Liver (tissue), 3 donors: ENCODE measurements around the gene GJD3.

Experiments used
- GABPA ChIP-seq, 2 donors: IDR thresholded peaks in 1 of 2; conservative IDR thresholded peaks in 1 of 2; 2 replicates each; pipeline ENCODE4 v1.6.1; 2016; ENCODE audit warnings: antibody characterized with exemption in 2 of 2, mild to moderate bottlenecking in 1 of 2, moderate library complexity in 1 of 2
- JUND ChIP-seq, 2 donors: IDR thresholded peaks; 2 replicates each; pipeline ENCODE4 v1.6.1; 2016; ENCODE audit warnings: antibody characterized with exemption in 2 of 2
- RAD21 ChIP-seq, 2 donors: IDR thresholded peaks; 2 replicates each; pipeline ENCODE4 v1.6.1; 2016; ENCODE audit warnings: antibody characterized with exemption in 2 of 2, mild to moderate bottlenecking in 2 of 2
- SP1 ChIP-seq: IDR thresholded peaks from 2 replicates; pipeline ENCODE4 v1.6.1; 2018; ENCODE audit warnings: antibody characterized with exemption, mild to moderate bottlenecking
- TAF1 ChIP-seq: conservative IDR thresholded peaks from 2 replicates; pipeline ENCODE4 v1.6.1; 2016; ENCODE audit warnings: antibody characterized with exemption, mild to moderate bottlenecking
- YY1 ChIP-seq: IDR thresholded peaks from 2 replicates; pipeline ENCODE4 v1.6.1; 2016; ENCODE audit warnings: antibody characterized with exemption, mild to moderate bottlenecking
- TF ChIP-seq, protein P1 (sequence below): fragments of 150-350 bp; IDR thresholded peaks from 2 replicates; pipeline ENCODE4 v1.5.1; 2017; ENCODE audit warnings: improper control_type of control experiment, low read depth, low read length; ENCODE audit not compliant: missing input control
- TF ChIP-seq, protein P2 (sequence below): IDR thresholded peaks from 2 replicates; pipeline ENCODE4 v1.6.1; 2016; ENCODE audit warnings: antibody characterized with exemption
- donor health status: healthy.
- donor health status: healthy.

DNA sequence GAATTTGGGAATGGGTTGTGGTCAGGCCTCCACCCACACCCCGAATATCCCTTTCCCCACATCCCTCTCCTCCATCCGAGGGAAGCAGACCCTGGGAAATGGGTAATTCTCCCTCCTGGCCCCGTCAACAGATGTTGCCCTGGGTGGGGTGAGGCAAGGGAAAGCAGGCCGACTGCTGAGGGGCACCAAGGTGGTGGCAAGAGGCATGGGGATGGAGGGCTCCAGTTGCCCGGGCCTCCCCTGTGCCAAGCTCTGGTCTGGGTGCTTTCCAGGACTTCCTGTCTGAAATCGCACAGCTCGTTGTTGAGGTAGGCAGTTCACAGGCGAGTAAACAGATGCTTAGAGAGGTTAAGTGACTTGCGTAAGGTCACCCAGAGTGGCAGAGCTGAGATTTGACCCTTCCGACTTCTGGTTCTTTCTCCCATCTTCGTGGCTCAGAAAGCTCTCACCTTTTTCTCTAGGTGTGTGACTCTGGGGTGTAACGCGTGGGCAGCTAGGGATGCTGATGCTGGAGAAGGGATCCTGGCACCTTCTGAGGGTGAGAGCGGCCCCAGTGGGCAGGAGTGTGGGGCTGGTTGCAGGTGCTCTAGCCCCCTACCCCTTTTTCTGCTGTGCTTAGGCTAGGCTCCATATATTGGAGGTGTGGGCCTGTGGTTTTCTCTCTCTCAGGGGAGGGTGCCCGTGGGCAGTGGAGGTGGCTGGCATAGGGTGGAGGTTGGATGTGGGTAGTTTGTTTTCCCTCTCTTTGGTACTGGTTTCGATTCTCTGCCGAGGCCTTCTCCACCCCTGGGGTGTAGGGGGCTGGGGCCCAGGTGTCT is 38.3 kb downstream of the GJD3 start:
- TF ChIP-seq, protein P1, sequence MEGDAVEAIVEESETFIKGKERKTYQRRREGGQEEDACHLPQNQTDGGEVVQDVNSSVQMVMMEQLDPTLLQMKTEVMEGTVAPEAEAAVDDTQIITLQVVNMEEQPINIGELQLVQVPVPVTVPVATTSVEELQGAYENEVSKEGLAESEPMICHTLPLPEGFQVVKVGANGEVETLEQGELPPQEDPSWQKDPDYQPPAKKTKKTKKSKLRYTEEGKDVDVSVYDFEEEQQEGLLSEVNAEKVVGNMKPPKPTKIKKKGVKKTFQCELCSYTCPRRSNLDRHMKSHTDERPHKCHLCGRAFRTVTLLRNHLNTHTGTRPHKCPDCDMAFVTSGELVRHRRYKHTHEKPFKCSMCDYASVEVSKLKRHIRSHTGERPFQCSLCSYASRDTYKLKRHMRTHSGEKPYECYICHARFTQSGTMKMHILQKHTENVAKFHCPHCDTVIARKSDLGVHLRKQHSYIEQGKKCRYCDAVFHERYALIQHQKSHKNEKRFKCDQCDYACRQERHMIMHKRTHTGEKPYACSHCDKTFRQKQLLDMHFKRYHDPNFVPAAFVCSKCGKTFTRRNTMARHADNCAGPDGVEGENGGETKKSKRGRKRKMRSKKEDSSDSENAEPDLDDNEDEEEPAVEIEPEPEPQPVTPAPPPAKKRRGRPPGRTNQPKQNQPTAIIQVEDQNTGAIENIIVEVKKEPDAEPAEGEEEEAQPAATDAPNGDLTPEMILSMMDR, result no peak
- TF ChIP-seq RAD21 (IDR thresholded peaks at IDR 0.05), result no peak
- TF ChIP-seq YY1, result no peak
- TF ChIP-seq, protein P2, sequence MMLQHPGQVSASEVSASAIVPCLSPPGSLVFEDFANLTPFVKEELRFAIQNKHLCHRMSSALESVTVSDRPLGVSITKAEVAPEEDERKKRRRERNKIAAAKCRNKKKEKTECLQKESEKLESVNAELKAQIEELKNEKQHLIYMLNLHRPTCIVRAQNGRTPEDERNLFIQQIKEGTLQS, result no peak
- TF ChIP-seq JUND (IDR thresholded peaks at IDR 0.05), result no peak
- peak in 1 of 2 donors; percentile 61 for TF ChIP-seq GABPA (IDR thresholded peaks at IDR 0.05 in 1 of 2, conservative IDR thresholded peaks at IDR 0.05 in 1 of 2)
- no peak for TF ChIP-seq TAF1
- TF ChIP-seq SP1, result peak; percentile 20
